H1 (cell line): ENCODE data around the gene DEAF1.

Experiments used
- ATF2 ChIP-seq: IDR thresholded peaks from 2 replicates; pipeline ENCODE4 v1.6.1; 2012; ENCODE audit warnings: low read length, inconsistent platforms
- ATF3 ChIP-seq: IDR thresholded peaks from 2 replicates; pipeline ENCODE4 v1.6.1; 2011; ENCODE audit warnings: low read depth, mild to moderate bottlenecking, low read length; ENCODE audit not compliant: insufficient read depth
- CTCF ChIP-seq, 3 experiments: IDR thresholded peaks; 1 replicate in 2 of 3; 2 replicates in 1 of 3; pipeline versions ENCODE4 v1.5.1 to v1.6.1; 2011; ENCODE audit warnings: low read length in 3 of 3, mild to moderate bottlenecking in 3 of 3, inconsistent platforms in 2 of 3, low read depth in 1 of 3, moderate library complexity in 1 of 3; ENCODE audit not compliant: insufficient read depth in 1 of 3; ENCODE audit errors: control extremely low read depth in 1 of 3
- FOSL1 ChIP-seq: IDR thresholded peaks from 2 replicates; pipeline ENCODE4 v1.6.1; 2011; ENCODE audit warnings: mild to moderate bottlenecking, low read depth, low read length, moderate library complexity; ENCODE audit not compliant: insufficient read depth
- MAFK ChIP-seq: IDR thresholded peaks from 2 replicates; pipeline ENCODE4 v1.6.1; 2012; ENCODE audit warnings: low read depth, mild to moderate bottlenecking, improper control_type of control experiment, low read length
- MAX ChIP-seq: IDR thresholded peaks from 2 replicates; pipeline ENCODE4 v1.6.1; 2012; ENCODE audit warnings: inconsistent platforms
- NANOG ChIP-seq: IDR thresholded peaks from 2 replicates; pipeline ENCODE4 v1.6.1; 2011; ENCODE audit warnings: low read length, low read depth, mild to moderate bottlenecking, inconsistent platforms; ENCODE audit not compliant: insufficient read depth, poor library complexity, severe bottlenecking
- POLR2A ChIP-seq, 2 experiments: IDR thresholded peaks; 1 replicate in 1 of 2; 2 replicates in 1 of 2; pipeline ENCODE4 v1.6.1; 2011; ENCODE audit warnings: low read depth in 2 of 2, low read length in 2 of 2, mild to moderate bottlenecking in 2 of 2; ENCODE audit errors: control extremely low read depth in 1 of 2
- RAD21 ChIP-seq, 2 experiments: IDR thresholded peaks in 1 of 2; conservative IDR thresholded peaks in 1 of 2; 2 replicates each; pipeline ENCODE4 v1.6.1; 2011; ENCODE audit warnings: low read depth in 2 of 2, low read length in 2 of 2, improper control_type of control experiment in 1 of 2, inconsistent platforms in 1 of 2, mild to moderate bottlenecking in 1 of 2, moderate library complexity in 1 of 2
- RFX5 ChIP-seq: IDR thresholded peaks from 2 replicates; pipeline ENCODE4 v1.6.1; 2011; ENCODE audit warnings: low read depth, low read length, improper control_type of control experiment, borderline replicate concordance
- TAF1 ChIP-seq: IDR thresholded peaks from 2 replicates; pipeline ENCODE4 v1.6.1; 2011; ENCODE audit warnings: mild to moderate bottlenecking, low read depth, low read length
- TCF12 ChIP-seq: IDR thresholded peaks from 2 replicates; pipeline ENCODE4 v1.6.1; 2011; ENCODE audit warnings: low read depth, mild to moderate bottlenecking, low read length
- TEAD4 ChIP-seq: IDR thresholded peaks from 2 replicates; pipeline ENCODE4 v1.6.1; 2012; ENCODE audit warnings: low read depth, low read length, inconsistent platforms, mixed read lengths
- ZNF274 ChIP-seq: IDR thresholded peaks from 2 replicates; pipeline ENCODE4 v1.7.0; 2012; ENCODE audit warnings: low read length, borderline replicate concordance; ENCODE audit errors: extremely low read depth

GRCh38 chr11:697811-698311 is 2.8 kb upstream of the DEAF1 start:
- TF ChIP-seq CTCF (IDR thresholded peaks at IDR 0.05; ENCODE audit: control extremely low read depth in 1 of 3, insufficient read depth in 1 of 3, low read depth in 1 of 3, low read length in 3 of 3) (no peak), TAF1 (no peak), ATF2 (no peak), TEAD4 (no peak), POLR2A (IDR thresholded peaks at IDR 0.05; ENCODE audit: control extremely low read depth in 1 of 2, low read depth in 2 of 2, low read length in 2 of 2) (no peak), FOSL1 (no peak), MAX (no peak), ATF3 (no peak), RFX5 (no peak), ZNF274 (no peak), TCF12 (no peak), MAFK (no peak), RAD21 (IDR thresholded peaks at IDR 0.05 in 1 of 2, conservative IDR thresholded peaks at IDR 0.05 in 1 of 2; ENCODE audit: low read depth in 2 of 2, low read length in 2 of 2) (no peak), NANOG (no peak)
